ENCODE data around the gene SLC24A4.

GRCh38 chr14:92360651-92361370, 37.8 kb downstream of the SLC24A4 start:
- TF ChIP-seq, protein P1, sequence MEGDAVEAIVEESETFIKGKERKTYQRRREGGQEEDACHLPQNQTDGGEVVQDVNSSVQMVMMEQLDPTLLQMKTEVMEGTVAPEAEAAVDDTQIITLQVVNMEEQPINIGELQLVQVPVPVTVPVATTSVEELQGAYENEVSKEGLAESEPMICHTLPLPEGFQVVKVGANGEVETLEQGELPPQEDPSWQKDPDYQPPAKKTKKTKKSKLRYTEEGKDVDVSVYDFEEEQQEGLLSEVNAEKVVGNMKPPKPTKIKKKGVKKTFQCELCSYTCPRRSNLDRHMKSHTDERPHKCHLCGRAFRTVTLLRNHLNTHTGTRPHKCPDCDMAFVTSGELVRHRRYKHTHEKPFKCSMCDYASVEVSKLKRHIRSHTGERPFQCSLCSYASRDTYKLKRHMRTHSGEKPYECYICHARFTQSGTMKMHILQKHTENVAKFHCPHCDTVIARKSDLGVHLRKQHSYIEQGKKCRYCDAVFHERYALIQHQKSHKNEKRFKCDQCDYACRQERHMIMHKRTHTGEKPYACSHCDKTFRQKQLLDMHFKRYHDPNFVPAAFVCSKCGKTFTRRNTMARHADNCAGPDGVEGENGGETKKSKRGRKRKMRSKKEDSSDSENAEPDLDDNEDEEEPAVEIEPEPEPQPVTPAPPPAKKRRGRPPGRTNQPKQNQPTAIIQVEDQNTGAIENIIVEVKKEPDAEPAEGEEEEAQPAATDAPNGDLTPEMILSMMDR (IDR thresholded peaks at IDR 0.05; ENCODE audit: low read depth, low read length, poor library complexity, severe bottlenecking), result no peak
- no peak for TF ChIP-seq EZH2phosphoT487 (IDR thresholded peaks at IDR 0.05; ENCODE audit: borderline replicate concordance, low read length)
